ENCODE results near the gene SLBP.

Gene SLBP

DNA sequence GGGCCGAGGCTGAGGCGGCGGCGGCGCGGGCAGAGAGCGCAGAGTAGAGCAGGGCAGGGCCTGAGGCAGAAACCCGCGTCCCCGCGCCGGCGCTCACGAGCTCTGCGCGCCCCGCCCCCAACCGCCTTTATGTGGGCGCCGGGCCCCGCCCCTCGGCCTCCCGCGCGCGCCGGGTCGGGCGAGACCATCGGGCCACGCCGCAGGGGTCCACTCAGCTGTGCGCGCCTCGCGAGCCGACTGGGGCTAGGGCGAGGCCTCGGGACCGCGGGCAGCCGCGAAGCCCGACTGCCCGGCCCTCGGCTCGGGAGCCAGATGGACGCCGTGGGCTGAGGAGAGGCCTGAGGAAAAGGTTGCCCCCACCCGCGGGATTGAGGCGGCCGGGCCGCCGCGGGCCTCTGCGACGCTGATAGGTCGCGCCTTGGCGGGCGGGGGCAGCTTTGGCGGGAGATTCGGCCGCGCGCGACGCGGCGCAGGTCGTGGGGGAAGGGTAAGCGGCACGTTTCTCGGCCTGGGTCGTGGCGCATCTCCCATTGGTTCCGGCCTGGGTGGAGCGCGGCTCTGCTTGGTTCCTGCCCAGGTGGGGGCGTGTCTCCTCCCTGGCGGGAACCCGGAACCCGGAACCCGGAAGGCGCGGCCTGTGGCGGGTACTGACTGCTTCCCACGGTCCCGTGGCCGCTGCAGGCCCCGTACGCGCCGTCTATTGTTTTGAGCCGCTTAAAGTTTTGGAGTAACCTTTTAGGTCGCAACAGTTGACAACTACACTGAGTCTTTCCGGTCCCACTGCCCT is at the start of gene SLBP:
Gene SLBP, minus strand, starts transcription at position 104 of the 787 bp plus-strand sequence. CDS start 131 bp downstream, outside the sequence.
- DNase-seq (ENCODE audit: low read depth) = peak; percentile 98

DNA sequence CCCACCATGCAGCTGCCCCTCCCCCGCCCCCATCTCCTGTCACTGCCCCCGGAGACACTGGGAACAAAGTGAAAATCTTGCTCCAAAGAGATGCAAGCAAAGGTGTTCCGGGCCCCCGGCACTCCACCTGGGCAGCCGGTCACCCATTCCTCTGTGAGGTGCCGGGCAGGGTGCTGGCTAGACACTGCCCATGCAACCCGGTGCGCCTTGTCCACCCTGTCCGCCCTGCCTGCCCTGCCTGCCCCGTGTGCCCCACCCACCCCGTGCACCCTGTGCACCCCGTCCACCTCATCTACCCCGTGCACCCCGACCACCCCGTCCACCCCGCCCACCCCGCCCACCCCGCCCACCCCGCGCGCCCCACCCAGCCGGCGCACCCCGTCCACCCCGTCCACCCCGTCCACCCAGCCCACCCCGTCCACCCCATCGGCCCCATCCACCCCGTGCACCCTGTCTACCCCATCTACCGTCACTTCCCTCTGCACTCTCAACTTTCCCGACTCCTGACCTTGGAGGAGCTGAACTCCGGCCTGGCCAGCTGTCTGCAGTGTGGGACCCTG is 49.1 kb upstream of the SLBP start:
- DNase-seq (ENCODE audit: low read depth) = no peak

DNA sequence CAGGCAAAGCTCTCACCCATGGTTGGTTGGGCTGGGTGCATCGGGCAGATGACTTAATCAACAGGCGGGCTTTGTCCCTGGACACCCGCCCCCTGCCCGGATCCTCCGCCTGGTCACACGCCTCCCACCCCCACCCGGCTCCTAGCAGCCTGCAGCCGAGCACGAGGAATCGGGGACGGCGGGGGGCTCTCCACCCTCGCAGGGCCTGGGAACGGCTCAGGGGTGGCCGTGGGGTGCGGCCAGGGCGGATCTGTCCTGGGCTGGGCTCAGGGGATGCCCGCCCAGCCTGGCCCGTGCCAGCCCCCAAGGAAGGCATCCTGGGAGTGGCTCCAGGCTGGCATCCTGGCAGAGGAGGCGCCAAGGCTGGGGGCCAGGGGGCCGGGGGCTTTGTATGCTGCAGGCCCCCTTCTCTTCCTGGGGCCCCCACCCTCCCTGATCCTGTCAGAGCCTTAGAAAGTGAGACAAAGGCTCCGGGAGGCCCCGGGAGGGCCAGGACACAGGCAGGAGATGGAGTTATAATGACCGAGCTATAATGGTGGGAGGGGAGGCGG is 48.5 kb upstream of the SLBP start:
- DNase-seq (ENCODE audit: low read depth) = no peak

DNA sequence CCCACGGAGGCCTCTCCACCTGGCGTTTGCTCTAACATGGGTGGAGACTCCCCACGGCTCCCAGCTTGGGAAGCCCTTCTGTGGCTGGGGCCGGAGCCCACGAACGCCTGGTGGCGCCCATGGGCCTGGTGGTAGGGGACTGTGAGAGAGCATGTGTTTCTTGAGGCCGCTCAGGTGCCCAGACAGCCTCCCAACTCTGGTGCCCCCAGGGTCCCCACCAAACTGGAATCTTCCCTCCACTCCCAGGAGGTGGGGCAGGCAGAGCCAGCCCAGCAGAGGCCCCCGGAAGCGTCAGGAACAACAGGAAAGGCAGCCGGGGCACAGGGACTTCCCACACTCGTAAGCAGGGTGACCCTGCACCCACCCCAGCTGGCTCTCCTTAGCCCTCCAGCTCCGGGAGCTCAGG is 47.7 kb upstream of the SLBP start:
- no peak for DNase-seq (ENCODE audit: low read depth)

DNA sequence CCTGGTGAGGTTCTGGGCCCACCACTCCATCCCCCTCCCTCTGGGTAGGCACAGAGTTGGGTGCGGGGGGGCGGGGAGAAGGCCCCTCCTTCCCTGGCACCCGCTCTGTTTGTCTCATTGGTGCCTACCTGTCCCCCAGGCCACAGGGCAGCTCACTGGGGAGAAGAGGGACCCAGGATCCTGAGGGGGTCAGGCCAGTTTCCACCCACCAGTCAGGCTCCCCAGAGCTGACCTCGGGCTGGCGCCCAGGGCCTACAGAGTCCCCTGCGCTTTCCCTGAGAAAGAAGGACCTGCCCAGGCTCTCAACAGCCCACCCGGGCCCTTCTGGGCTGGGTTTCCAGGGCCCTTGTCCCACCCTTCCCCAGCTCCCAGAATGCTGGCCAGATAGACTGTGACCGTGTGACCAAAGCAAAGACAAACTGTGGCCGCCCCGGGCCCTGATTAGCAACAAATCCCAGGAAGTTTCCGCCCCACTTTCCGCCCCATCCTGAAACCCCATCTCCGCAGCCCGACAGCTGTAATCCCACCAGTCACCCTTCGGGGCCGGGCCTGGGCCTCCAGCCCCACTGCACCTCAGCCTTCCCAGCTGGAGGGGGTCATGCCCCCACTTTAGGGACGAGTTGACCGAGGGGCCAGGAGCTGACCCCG is 47.2 kb upstream of the SLBP start:
- no peak for DNase-seq (ENCODE audit: low read depth)

DNA sequence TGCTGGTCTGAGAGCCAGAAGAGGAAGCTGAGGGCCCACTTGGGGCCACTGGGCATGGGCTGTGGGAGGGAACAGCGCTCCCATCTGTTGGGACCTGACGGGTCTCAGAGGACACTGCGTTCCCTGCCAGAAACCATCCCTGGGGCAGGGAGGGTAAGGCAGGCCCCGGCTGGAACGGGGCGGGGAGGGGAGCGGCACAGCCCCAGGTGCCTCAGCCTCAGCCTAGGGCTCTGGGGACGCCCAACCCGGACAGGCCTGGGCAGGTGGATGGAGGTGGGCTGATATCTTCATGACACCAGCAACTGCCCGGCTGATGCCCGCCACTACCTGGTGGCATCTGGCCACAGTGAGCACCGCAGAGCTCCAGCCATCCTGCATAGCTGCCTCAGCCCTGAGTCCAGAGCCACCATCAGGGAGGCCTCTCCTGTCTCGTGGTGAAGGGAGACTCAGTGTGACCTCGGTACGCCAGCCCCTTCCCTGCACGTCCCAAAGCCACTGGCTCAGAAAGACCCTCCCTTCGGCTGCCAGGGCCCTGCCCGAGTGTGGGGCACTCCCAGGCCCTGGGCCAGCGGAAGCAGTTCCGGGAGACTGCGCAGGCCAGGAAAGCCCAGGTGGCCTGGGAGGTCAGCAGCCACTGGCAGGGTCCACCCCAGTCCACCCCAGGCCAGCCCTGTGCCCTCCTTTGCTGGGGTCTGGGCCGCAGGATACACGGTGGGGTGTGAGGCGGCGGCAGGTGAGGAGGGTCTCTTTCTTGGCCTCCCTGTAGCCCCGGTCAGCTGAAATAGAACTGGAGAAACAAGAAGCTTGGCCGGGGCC is 46.4 kb upstream of the SLBP start:
- DNase-seq (ENCODE audit: low read depth) = no peak

DNA sequence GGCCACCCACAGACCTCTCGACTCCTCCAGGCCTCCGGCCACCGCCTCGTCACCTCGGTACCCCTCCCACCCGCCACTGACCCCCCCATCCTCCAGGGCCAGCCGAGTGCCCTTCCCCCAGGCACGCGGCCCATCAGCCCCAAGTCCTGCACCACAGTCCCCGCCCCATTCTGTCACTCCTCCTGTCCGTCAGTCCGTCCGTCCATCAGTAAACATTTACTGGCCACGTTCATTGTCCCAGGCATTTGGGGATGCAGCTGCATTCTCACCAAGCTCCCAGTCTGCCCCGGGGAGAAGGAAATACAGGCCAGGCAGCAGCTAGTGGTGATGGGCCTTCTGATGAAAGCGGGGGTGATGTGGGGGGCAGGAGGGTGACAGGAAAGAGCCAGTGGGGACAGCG is 45.7 kb upstream of the SLBP start:
- DNase-seq (ENCODE audit: low read depth) = no peak

DNA sequence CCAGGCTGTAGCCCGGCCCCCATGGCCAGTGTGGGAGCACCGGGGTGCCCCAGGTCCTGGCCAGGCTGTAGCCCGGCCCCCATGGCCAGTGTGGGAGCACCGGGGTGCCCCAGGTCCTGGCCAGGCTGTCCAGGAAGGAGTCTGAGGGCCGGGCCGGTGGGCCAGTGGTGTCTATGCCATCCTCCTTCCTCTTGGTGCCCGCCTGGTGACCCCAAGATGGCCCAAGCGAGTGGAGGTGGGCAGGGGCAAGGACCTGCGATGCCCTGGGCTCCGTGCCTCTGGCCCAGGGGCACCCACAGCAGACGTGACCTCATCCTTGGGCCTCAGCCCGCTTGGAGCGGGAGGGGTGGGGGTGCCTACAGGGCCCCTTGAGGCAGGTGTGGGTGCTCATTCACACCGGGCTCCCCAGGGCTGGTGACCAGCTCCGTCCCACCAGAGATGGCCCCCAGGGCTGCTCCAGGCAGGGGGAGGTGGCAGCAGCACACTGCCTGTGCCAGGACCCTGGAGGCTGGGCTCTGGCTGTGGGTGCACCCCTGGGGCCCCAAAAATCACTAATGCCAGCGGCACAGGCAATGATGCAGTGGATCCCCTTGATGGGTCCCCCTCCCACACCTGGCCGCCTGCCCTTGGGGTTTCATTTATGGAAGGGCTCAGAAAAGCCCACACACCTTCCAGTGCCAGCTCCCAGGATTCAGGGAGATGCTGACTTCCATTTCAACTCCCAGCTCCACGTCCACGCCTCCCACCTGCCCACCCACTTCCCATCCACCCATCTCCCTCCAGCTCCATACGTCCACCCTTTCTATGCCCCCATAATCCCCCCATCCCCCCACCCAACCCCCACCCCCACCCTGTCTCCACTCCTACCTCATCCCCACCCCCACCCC is 45.0 kb upstream of the SLBP start:
- DNase-seq (ENCODE audit: low read depth) = no peak

DNA sequence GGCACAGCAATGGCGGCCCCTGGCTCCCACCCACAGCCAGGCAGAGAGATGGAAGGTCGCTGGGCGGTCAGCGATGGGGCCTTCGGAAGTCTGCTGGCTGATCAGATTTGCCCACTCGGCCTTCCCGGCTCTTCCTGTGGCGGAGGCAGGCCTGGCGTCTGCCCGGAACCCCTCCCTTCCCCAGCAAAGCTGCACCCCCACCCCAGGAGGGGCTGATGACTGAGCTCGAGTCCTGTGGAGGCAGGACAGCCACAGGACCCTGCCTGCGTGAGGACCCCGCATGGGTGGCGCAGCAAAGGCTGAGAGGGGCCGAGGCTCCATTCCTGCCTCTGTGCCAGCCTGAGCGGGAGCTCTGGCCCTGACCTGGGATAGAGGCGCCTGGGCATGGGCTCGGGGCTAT is 44.0 kb upstream of the SLBP start:
- DNase-seq (ENCODE audit: low read depth) = no peak

DNA sequence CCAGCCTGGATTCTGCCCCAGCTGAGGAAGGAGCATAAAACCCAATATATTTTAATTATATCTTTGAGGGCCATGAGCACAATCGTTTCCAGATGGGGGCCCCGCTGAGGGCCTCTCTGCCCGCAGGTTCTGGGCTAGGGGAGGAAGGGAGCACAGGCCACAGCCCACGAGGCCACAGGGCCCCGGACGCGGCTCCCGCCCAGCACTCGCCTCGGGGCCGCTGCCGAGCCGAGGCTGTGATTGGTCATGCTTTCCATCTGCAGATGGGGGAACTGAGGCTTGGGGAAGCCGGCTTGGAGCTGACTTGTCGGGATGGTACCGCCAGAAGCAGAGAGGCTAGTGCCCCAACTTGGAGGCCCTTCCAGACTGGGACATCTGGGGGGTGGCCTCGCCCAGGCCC is 43.2 kb upstream of the SLBP start:
- no peak for DNase-seq (ENCODE audit: low read depth)

DNA sequence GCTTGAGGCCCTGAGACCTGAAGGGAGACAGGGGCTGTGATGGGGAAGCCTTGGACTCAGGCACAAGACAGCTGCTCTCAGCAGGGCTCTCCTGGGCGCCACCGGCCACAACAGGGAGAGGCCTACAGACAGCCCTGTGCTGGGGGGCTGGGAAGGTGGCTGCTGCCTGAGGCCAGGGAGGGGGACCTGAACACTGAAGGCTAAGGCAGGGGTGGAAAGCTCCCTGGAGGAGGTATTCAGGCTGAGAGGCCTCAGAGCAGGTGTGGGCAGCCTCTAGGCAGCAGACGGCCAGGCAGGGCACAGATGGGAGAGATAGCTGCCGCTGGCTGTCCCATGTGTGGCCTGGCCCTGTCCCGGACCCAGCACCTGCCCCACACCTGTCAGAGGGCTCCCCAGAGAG is 42.2 kb upstream of the SLBP start:
- no peak for DNase-seq (ENCODE audit: low read depth)

DNA sequence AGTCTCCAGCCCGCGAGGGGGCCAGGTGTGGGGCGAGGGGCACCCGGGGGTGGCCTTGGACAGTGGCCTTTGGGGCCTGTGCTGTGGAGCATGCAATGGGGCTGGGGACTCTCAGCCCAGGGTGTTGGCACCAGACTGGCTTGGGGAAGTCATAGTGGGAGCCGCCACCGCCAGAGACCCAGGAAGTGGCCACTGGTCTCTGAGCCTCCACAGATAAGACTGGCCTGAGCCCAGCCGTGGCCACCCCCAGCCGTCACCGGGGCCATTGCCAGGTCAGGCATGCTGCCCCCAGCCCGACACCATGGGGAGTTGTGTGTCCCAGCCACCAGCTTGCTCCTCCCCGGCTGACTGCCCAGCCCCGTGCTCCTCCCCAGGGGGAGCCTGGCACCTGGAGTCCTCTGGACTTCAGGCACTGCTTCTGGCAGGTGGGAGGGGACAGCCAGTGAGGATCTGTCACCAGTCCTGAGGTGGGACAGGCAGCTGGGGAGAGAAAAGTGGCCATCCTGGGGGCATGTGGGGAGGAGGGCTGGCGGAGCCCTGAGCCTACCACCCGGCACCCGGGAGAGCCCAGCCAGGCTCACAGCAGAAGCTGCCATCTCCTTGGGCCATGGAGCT is 41.7 kb upstream of the SLBP start:
- no peak for DNase-seq (ENCODE audit: low read depth)

DNA sequence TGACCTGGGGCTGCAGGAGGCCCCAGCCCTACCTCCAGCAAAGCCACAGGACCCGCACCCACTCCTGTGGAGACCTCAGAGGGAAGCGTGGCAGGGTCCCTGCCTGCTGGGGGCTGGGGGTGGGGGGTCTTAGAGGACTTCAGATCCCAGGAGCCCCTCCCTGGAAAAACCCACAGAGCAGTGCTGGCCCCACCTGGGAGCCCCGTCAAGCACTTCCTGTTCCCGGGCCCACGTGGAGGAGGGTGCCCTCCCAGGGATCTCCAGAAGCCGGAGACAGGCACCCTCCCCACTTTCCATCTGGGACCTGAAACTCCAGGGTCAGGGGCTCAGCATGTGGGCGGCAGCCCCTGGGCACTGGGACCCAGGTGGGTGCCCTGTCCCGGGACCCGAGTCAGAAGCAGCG is 41.2 kb upstream of the SLBP start:
- no peak for DNase-seq (ENCODE audit: low read depth)

DNA sequence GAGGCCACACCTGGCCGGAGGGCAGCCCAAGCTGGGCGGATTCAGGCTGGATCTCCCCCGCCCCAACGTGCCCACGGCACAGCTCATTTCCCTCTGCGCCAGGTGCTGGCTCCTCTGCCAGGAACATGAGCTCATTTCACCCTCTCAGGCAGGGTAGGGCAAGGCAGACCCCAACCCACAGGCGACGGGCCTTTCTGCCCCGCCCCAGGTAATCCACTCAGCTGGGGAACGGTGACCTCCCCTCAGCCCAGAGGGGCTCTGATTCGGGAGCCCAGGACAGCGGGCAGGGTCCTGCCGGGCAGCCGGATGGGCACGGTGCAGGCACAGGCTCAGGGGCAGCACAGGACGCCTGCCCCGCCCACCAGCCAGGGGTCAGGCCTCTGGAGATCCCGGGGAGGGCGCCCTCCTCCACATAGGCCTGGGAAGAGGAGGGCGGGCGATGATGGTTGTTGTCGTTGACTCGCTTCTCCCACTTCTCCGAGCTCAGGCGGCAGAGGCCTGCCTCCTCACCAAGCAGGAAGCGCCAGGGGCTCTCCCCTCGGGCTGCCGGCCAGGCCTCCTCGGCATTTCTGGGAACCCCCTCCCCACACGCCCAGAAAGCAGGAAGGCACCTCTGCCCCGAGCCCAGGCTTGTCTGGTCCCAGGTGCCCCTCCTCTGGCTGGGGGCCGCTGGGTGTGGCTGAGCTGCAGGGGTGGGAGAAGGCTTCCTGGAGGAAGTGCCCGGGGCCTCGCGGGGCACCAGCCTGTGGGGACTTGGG is 40.3 kb upstream of the SLBP start:
- DNase-seq (ENCODE audit: low read depth) = no peak

DNA sequence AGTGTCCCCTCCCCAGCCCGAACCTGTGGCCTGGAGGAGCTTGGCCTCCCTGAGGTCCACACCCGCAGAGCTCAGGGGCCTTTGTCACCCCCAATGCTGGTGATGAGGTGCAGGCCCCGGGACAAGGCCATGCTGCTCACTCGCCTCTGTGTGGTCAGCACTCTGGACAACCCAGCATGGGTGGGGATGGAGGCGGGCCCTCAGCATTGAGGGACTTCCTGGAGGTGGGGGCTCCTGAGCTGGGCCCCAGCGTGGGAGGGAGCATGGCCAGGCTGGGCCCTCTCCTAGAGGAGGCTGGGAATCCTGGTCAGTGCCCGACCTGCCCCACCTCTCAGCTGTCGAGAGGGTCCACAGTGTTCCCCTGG is 39.8 kb upstream of the SLBP start:
- DNase-seq (ENCODE audit: low read depth) = no peak

DNA sequence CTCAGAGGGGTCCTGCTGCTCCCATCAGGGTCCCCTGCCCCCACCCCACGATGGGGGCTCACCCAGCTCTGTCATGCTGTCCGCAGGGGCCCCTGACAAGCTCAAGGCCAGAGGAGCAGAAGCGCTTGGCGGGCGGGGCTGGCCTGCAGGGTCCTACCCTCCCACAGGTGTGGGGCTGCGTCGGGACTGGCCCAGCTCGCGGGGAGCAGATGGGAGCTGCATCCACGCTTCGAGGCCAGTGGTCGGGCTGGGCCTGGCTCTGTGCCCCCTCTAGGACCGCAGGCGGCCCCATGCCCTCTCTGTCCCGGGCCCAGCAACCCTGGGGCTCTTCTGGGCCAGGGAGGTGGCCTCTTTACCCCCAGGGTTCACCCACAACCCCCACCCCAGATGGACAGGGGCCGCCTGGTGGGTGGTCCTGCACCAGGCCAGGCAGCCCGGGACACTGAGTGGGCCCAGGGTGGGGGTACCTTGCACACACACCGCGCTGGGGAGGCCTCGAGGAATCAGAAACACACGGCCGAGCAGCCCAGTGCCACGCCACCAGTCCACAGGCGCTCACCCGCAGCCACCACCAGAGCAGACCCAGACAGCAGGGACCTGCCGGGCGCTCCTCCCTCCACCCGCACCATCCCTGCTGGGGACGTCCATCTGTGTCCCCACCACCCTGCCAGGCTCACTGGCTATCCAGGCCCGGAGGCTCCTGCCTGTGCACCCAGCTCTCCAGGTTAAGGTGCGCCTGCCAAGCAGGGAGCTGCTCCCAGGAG is 39.2 kb upstream of the SLBP start:
- no peak for DNase-seq (ENCODE audit: low read depth)

DNA sequence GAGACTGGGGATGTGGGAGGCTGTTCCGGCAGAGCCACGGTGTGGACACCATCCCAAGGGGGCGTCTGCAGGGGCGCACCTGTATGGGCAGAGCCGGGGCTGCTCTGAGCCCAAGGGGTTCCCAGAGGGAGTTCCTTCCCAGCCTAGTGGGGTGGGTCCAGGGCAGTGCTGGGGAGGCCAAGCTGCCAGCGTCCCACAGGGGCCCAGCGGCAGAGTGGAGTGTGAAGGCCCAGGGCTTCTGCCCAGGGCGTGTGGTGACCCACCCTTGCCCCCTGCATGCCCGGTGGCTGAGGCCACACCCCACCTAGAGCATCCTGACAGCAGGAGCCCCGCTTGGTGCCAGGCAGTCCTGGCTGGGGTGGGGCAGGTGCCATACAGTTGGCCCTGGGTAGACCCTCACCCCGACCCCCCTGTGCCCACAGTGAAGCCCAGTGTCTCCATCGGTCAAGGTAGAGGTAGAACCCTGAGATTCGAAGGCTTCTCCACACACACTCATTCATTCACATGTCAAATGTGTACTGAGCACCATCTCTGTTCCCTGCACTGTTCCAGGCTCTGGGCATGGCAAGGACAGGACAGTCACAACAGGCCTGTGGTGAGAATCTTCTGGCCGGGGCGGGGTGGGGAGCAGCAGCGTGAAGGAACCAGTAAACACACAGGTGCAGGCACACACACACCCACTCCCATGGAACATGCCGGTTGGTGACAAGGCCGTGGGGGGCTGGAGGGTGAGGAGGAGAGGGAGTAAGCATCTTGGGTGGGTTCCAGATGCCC is 38.4 kb upstream of the SLBP start:
- no peak for DNase-seq (ENCODE audit: low read depth)

DNA sequence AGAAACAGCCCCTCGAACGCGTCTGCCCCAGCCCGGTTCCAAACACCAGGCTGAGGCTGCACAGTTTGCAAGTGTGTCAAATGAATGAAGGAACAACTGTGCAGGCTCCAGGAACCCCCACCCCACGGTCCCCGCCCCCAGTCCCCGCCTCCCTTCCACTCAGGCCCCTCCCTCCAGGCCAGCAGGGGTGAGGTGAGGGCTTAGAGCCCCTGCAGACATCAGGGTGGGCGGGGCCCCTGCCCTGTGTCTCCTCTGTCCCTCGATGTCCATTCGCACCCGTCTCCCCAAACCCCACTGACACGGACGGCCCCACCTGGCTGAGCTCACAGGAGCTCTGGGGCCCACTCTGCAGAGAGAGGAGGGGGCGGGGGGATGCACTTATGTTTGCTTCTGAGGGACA is 37.7 kb upstream of the SLBP start:
- DNase-seq (ENCODE audit: low read depth) = no peak

DNA sequence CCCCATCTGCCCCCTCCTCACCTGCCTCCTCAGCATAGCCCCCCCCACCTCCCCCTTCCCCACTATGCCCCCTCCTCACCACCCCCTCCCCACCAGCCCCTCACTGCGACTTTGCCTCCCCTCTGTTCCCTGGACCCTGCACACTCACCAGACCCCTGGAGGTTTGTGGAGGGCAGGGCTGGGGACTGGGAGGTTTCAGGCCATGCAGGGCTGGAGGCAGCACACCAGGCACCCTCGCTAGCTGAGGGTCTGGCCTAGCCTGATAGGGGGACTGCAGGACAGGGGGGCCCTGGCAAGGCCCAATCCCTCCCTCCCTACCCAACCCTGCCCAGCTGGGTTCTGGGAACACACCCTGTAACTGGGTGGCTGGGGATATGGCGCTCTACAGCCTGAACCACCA is 37.3 kb upstream of the SLBP start:
- no peak for DNase-seq (ENCODE audit: low read depth)
